Dedifferentiated amniotic fluid mesenchymal stem cell (primary cell): ENCODE results near the gene TMEM273.

ENCODE experiments used
- DNase-seq: peaks from one replicate; pipeline ENCODE4 v3.0.0-alpha.2; 2016; ENCODE audit errors: extremely low spot score

TMEM273 gene

GRCh38 chr10:49140304-49141177 lies 47.6 kb downstream of the TMEM273 start:
- DNase-seq, result no peak

- DNase-seq, result peak; percentile 42
Measured at GRCh38 chr10:49139846-49140195, 48.4 kb downstream of the TMEM273 start.

- peak; percentile 26 for DNase-seq
Measured at GRCh38 chr10:49139028-49139845, 49.0 kb downstream of the TMEM273 start.

DNA sequence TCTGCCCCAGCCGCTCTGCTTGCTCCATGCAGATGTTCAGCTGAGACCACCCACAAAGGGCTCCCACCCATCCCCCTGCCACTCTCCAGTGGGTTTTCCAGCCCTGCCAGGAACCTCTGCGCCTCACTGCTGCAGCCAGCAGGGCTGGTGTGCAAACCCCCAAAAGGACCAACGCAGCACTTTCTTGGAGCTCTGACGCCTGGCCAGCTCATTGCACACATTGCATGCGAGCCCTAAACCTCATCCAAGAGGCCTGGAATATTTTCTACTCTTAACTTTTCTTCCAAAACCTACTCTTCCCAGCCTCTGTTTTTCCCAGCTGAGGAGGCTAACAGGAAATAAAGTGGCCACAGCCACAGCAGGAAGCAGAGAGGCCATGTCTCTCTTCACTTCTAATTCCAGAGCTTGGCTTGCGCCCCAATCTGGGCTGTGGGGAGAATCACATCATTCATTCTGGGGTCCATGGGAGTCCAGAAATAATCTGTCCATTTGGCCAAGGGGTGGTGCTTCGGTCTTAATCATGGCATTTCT lies 49.8 kb downstream of the TMEM273 start:
- DNase-seq, result no peak

DNA sequence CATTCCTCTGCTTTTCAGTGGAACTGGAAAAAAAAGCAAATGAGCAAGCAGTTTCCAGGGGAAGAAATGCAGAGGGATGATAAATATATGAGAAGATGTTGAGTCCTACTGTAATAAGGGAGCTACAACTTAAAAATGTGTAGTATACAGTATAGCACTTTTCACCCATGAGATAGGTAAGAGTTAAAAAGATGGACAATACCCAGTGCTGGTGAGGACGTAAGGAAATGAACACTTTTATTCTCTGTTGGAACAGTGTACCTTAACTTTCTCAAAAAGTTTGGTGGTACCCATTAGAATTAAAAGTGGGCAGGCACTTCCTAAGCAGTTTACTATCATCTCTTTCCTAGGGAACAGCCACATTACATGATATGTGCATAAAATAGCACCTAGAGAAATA lies 51.7 kb downstream of the TMEM273 start:
- DNase-seq, result no peak

DNA sequence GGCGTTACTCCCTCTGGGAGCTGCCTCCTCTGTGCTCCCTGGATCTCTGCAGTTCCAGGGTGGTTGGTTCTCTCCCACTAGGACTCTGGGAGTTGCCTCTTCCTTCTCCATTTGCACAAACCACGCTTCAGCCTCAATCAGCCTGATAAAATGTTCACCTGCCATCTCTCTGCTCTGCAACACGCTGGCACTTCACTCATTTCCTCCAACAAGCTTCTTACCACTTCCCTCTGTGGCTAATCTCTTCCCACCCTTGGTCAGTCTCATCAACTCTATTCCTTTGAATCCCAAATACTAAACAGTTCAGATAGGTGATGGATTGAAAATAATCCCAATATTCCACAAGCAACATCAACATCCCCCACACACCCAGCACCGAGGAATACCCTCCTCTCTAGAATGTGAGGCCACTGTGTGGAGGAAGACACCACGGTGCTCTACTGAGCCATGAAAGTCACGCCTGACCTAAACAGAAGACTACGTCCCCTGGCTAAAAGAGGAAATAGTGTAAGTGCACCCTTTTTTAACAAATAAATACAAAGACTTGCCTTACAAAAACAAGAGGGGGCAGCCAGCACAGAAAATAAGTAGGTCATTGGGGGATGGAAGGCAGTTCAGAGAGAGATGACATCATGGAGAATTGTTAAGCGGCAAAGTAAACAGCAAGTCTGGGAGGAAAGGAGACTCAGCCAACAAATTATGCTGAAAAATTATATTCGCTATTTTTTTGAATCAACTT lies 52.4 kb downstream of the TMEM273 start:
- DNase-seq, result no peak

GRCh38 chr10:49134327-49134726 lies 53.9 kb downstream of the TMEM273 start:
- no peak for DNase-seq

DNA sequence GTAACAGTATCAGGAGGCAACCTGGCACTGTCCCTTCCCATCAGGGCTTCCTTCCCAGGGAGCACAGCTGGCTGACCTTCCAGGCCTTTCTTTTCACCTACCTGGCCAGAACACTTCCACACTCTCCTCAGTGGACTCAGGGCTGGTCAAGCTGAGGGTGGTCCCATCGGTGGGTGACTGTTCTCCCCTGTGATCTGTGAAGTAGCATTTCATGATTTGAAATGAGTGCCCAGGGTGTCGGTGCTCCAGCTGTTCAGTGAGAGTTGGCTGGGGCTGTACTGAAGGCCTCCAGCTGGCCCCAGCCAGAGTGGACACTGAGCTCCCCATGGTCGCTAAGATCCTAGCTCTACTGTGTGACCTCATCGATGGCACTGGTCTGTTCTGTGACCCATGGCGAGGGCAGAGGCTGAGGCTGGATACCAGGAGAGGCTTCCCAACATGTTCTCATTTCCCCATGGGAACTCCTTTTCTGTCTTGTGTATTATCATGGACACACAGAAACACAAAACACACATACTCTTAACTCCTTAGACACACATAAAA lies 54.4 kb downstream of the TMEM273 start, which contains the start of gene FAM170B:
Gene FAM170B (minus strand): TSS at position 316 of the 543 bp plus-strand sequence. CDS start 103 bp downstream, at position 213.
- no peak for DNase-seq

- DNase-seq, result no peak
Measured at GRCh38 chr10:49132362-49132737, 55.8 kb downstream of the TMEM273 start.

GRCh38 chr10:49131507-49132361 lies 56.5 kb downstream of the TMEM273 start:
- no peak for DNase-seq

GRCh38 chr10:49129376-49129775 lies 58.8 kb downstream of the TMEM273 start:
- DNase-seq, result no peak

GRCh38 chr10:49128854-49129253 lies 59.3 kb downstream of the TMEM273 start:
- DNase-seq, result no peak

DNA sequence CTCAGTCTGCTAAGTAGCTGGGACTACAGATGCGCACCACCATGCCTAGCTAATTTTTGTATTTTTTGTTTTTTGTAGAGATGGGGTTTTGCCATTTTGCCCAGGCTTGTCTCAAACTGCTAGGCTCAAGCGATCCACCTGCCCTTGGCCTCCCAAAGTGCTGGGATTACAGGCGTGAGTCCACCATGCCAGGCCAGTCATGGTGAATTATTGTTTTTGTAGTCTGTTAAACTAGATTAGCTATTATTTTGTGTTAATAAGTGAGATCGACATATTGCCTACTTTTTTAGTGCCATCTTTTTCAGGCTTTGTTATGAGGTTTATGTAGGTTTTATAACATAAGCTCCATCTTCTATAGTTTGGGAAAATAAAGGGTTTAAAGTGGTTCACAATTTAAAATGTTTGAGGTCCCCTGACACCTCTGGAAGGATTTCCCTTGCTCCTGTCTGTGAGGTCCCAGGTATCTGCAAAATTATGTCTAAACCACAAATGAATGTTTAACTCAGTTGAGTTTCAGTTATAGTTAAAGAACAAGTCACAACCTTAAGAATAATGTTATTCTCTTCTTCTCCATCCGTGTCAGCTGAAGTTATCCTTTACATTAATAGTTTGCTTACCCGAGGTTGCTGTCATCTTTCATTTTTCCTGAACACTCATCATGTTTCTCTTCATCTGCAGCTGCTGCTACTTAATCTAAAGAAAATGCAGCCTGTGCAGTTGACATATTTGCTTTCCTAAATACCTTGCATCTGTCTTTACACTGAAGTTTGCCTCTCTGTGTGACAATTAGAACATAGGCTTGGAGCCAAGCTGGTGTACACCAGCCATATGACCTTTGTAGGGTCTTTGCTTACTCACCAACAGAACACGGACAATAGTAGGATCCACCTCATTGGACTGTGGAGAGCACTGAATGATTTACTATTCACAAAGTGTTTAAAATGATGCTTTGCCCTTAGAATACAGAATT lies 63.9 kb downstream of the TMEM273 start:
- DNase-seq, result no peak

DNA sequence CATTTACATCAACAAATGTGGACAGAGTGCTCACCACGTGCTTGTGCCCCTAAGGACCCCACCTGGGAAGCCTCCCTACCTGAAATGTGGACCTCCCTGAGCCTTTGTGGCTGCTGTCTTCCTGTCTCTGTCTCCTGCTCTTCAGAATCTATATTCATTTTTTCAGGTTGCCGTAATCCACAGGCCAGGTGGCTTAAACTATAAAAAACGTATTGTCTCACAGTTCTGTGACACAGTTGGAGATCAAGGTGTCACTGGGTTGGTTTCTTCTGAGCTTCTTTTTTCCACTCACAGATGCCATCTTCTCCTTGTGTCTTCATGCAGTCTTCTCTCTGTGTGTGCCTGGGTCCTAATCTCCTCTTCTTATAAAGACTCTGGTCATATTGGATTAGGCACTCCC lies 67.3 kb downstream of the TMEM273 start:
- DNase-seq, result no peak

- DNase-seq, result no peak
Measured at GRCh38 chr10:49119746-49120145, 68.4 kb downstream of the TMEM273 start.

DNA sequence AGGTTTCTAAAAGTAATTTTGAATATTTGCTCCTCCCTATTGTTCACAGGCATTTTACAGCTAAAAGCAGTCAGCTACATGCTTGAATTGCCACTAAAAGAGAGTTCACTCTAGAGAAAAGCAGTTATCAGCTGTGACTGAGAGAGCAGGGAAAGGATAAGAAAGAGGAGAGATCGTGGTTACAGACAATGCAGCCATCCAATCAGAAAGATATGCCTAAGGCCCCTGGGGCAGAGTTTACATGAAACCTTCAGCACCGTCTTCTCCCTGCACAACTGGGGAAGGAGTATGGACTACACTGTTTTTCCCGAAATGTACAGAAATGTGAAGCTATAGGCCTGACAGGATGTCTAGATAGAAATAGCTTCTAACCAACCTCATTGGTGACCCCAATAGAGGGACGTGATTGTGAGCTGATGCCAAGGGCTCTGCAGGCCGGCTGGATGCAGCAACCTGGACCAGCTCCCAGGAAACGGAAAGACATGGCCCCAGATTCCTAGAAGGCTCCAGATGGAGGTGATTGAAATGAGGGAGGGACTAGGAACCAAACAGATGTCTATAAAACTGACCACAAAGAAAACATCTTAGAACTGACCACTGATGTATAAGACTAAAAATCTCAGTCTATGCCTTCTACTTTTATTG lies 69.6 kb downstream of the TMEM273 start:
- no peak for DNase-seq

DNA sequence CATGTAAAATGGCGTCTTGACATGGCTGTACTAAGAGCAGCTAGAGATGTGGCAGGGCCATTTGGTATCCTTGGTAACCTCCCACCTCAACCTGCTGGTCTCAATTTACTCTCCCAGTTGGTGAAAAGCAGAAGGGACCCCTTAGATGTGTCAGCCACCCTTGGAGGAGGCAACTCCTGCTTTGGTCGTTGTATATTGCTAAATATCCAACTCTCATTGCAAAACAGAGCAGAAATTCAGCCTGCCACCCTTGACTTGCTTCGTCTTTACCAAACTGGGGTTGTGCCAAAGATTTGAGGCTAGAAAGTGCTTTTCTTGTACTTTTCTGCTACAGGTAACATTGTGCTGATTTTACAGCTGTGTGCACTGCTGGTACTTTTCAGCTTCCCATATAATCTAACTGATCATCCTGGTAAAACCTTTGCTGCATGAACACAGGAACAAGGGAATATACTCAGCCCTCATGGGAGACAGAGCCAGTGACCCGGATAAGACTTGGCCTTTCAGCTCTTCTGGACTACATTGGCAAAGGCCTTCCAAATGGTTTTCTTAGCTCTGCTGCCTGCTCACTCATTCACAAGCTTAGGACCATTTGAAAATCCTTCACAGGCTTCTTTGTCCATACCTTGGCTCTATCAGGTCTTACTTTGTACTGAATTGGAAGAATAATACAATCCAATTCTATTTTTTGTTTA lies 70.7 kb downstream of the TMEM273 start:
- DNase-seq, result no peak
